GM10266 (cell line): ENCODE results near the gene BZW1.
"Not testable (repeated sequence)": the region's sequence is repeated elsewhere in the genome, so short reads cannot be mapped to it uniquely, and the experiment has no call there.

ENCODE experiments used
- DNase-seq: peaks from one replicate; pipeline ENCODE4 v3.0.0; 2012; ENCODE audit errors: extremely low spot score
- TF ChIP-seq, protein P1 (sequence below): IDR thresholded peaks from 2 replicates; pipeline ENCODE4 v1.5.1; 2012; ENCODE audit warnings: mild to moderate bottlenecking, low read depth; ENCODE audit not compliant: control insufficient read depth, insufficient read depth; ENCODE audit errors: missing control alignments

Gene BZW1

GRCh38 chr2:200800458-200800857, 11.3 kb upstream of the BZW1 start:
- TF ChIP-seq, protein P1, sequence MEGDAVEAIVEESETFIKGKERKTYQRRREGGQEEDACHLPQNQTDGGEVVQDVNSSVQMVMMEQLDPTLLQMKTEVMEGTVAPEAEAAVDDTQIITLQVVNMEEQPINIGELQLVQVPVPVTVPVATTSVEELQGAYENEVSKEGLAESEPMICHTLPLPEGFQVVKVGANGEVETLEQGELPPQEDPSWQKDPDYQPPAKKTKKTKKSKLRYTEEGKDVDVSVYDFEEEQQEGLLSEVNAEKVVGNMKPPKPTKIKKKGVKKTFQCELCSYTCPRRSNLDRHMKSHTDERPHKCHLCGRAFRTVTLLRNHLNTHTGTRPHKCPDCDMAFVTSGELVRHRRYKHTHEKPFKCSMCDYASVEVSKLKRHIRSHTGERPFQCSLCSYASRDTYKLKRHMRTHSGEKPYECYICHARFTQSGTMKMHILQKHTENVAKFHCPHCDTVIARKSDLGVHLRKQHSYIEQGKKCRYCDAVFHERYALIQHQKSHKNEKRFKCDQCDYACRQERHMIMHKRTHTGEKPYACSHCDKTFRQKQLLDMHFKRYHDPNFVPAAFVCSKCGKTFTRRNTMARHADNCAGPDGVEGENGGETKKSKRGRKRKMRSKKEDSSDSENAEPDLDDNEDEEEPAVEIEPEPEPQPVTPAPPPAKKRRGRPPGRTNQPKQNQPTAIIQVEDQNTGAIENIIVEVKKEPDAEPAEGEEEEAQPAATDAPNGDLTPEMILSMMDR = no peak
- DNase-seq = no peak

- DNase-seq = not testable (repeated sequence)
Observed at GRCh38 chr2:200801431-200801830, 10.3 kb upstream of the BZW1 start.

- TF ChIP-seq, protein P1 = no peak
- no peak for DNase-seq
Observed at GRCh38 chr2:200809506-200810251, 2.0 kb upstream of the BZW1 start.

DNA sequence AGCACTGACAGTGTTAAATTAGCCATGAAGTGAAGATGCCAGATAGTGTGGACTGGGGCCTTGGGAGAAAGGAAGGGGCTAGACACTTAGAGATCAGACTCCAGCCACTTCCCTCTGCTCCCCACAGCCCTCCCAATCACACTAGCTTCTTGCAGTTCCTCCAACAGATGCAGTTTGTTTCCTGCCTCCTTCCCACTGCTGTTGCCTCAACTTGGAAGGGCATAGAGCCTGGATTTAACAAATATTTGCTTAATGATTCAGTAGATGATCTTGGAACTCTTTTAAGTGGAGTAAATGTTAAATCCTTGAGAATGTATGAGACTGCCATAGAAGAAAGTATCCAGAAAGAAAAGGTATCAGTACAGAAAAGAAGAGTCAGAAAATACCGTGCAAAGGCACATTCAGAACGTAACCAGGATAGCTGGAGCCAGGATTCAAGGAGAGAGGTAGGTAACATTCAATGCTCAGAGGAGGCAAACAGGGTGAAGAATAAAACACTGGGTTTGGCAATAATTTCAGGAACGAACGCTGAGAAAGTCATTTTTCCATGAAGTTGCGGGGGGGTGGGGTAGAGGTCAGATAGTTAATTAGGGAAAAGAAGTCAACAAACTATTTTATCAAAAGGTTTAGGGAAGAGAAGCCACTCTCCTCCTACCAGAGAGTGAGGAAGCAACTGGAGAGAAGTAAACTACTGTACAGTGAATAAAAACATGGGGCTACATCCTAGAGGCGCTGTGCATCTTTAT, 1.3 kb upstream of the BZW1 start:
- no peak for DNase-seq
- TF ChIP-seq, protein P1 = no peak

DNA sequence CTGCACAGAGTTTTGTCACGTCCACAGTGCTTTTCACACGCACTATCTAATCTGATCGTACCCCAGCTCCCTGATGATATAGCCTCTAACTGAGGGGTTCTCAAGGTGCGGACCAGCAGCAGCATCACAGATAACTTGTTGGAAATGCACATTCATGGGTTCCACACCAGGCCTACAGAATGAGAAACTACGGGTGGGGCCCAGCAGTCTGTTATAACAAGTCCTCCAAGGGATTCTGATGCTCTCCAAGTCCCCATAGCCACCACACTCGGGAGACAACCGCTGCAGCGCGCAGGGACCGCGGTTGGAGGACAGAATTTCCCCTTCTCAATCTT, 745 bp upstream of the BZW1 start:
- DNase-seq = no peak
- TF ChIP-seq, protein P1 = no peak

GRCh38 chr2:200812122-200813022, 662 bp downstream of the BZW1 start:
- TF ChIP-seq, protein P1 = peak; percentile 80

DNA sequence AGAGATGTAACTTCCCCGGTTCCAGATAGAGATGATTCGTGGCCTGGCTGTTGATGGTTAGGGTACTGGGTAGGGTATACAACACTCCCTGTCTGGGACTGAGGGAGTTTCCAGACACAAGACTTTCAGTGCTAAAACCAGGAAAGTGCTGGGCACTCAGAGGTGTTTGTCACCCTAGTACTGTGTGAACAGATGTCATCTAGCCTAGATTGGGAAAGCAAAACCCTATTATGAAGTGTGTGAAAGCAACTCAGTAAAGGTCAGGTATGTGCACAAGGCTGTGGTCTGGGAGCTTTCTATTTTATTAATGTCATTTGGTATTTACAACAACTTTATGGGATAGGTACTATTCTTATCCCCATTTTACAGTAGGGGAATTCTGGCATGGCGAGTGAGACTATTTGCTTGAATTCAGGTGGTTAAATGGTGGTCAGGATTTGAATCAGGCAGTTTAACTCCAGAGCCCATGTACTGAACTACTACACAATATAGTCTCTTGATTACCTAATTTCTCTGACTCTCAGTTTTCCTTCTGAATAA, 2.6 kb downstream of the BZW1 start:
- peak; percentile 22 for DNase-seq
- TF ChIP-seq, protein P1 = no peak

More at GRCh38 chr2:200812122-200813022, 662 bp downstream of the BZW1 start:
- DNase-seq = peak; percentile 64
